Measurements from ENCODE around the gene ZIC2.

Gene ZIC2

DNA sequence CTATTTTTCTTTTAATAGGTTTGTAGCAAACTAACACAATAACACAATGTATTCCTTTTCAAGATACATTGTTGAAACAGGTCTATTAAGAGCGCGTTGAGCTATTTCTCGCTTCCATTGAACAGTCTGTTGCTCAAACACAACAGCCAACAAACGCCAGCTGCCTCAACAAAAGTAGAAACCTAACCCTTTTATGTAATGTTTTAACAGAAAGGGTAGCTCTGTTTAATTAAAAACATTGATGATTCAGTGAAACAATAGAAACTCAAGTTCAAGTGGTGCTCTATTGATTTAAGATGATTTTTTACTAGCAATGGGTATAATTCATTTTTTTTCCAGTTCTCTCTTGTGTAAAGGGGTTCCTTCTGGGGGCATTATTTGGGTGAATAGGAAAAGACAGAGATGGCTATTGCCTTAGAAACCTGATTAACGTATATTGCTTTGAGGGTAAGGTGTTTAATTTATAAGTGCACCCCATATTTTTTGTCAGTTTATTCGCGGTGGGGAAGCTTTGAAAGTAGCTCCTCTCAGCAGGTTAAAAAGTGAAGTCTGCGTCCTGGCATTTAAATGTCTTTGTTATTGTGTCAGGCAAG, 14.9 kb downstream of the ZIC2 start:
- H3K4me3 ChIP-seq (ENCODE audit: low read depth, low read length), result no peak overlapping the region

DNA sequence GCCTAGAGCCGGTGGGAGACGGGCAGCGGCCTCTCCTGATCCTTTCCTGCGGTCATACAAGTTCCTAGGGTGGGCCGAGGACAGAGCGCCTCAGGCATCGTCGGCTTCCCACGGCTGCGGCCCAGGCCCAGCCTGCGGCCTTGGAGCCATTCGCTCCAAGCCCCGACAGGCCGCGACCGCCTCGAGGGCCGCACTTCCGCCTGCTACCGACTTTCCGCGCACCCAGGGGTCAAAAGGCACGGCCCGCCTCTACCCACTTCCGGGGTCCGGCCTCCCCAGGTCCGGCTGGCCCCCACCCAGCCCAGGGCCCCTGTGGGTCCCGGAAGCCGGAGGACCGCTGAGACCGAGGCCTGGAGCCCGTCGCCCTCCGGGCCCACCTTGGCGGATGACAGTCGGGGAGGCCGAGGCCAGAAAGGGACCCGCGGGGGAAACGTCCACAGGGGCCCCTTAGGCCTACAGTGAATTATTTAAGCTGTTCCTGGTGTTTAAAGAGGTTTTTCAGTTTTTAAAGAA, 16.2 kb downstream of the ZIC2 start:
- TF ChIP-seq, protein P1, sequence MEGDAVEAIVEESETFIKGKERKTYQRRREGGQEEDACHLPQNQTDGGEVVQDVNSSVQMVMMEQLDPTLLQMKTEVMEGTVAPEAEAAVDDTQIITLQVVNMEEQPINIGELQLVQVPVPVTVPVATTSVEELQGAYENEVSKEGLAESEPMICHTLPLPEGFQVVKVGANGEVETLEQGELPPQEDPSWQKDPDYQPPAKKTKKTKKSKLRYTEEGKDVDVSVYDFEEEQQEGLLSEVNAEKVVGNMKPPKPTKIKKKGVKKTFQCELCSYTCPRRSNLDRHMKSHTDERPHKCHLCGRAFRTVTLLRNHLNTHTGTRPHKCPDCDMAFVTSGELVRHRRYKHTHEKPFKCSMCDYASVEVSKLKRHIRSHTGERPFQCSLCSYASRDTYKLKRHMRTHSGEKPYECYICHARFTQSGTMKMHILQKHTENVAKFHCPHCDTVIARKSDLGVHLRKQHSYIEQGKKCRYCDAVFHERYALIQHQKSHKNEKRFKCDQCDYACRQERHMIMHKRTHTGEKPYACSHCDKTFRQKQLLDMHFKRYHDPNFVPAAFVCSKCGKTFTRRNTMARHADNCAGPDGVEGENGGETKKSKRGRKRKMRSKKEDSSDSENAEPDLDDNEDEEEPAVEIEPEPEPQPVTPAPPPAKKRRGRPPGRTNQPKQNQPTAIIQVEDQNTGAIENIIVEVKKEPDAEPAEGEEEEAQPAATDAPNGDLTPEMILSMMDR (IDR thresholded peaks at IDR 0.05; ENCODE audit: low read depth, low read length), result no peak
- no peak overlapping the region for H3K4me3 ChIP-seq (ENCODE audit: low read depth, low read length)

More for the DNA sequence above, 14.9 kb downstream of the ZIC2 start:
- TF ChIP-seq, protein P1 (IDR thresholded peaks at IDR 0.05; ENCODE audit: low read depth, low read length), result no peak

DNA sequence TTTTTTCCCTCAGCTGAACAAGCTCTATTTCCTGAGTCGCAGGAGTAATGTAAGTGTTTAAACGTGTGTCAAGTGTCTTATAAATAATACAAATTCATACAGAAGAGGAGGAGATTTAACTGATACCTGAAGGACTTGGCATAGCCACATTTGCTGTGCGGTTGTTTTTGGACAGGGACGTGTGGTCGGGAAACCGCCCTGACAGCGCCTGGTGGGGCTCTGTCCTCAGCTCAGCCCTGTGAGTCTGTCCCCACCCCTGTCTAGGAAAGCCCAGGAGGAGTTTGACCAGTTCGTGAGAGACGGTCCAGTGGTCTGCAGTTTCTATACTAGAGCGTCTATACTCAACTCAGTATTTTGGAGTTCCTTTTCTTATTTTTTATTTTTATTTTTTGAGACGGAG, 16.7 kb downstream of the ZIC2 start:
- no peak overlapping the region for H3K4me3 ChIP-seq (ENCODE audit: low read depth, low read length)
- TF ChIP-seq, protein P1 (IDR thresholded peaks at IDR 0.05; ENCODE audit: low read depth, low read length), result no peak

DNA sequence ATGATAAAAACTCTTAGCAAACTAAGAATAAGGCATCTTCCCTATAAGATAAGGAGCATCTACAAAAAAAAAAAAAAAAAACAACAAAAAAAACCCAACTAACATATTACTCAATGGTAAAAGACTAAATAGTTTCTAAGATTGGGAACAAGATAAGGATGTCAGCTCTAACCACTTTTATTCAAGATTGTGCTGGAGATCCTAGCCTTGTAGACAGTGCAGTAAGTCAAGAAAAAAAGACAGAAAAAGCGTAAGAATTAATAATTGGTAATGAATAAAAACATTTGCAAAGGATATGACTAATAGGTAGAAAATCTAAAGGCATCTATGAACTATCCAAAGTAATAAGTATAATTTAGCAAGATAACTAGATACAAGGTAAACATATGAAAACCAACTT, 33.0 kb downstream of the ZIC2 start:
- TF ChIP-seq, protein P1 (IDR thresholded peaks at IDR 0.05; ENCODE audit: low read depth, low read length), result no peak
- no peak overlapping the region for H3K4me3 ChIP-seq (ENCODE audit: low read depth, low read length)

DNA sequence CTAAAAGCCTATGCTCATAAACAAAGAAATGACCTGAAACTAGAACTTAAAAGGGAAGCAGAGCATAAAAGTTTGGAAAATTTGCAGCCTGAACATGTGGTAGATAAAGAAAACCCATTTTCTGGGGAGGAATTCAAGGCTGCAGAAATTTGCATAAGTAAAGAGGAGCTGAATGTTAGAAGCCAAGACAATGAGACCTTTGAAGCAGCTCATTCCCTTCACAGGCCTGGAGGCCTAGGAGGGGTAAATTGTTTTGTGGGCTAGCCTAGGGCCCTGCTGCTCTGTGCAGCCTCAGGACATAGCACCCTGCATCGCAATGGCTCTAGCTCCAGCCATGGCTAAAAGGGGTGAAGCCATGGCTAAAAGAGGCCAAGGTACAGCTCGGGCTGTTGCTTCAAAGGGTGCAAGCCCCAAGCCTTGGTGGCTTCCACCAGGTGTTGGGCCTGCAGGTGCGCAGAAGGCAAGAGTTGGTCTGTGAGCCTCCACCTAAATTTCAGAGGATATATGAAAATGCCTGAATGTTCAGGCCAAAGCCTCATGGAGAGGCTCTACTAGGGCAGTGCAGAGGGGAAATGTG, 38.3 kb downstream of the ZIC2 start:
- H3K4me3 ChIP-seq (ENCODE audit: low read depth, low read length), result no peak overlapping the region
- TF ChIP-seq, protein P1 (IDR thresholded peaks at IDR 0.05; ENCODE audit: low read depth, low read length), result no peak

DNA sequence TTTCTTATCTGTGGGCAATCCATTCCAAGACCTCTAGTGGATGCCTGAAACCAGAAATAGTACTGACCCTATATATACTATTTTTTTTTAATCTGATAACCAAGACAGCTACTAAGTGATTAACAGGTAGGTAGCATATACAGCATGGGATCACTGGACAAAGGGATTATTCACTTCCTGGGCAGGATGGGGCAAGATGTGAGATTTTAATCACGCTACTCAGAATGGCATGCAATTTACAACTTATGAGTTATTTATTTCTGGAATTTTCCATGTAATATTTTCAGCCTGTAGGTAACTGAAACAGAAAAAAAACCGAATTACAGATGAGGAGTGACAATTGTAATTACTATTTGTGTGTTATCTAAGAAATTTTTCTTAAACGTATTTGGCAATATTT, 41.2 kb downstream of the ZIC2 start:
- TF ChIP-seq, protein P1 (IDR thresholded peaks at IDR 0.05; ENCODE audit: low read depth, low read length), result no peak
- no peak overlapping the region for H3K4me3 ChIP-seq (ENCODE audit: low read depth, low read length)

DNA sequence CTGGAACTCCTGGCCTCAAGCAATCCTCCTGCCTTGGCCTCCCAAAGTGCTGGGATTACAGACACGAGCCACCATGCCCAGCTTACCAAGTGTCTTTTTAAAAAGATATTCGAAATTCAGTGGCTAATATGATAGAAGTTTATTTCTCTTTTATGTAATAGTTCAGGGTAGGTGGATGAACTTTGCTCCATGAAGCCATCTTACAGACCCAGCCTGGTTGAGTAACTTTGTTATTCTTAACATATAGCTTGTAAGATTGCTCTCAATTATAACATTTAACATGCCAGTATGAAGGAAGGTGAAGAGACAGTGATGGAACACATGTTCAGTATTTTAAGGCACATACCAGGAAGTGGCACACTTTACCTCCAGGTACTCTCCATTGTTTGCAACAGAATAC, 42.4 kb downstream of the ZIC2 start:
- no peak overlapping the region for H3K4me3 ChIP-seq (ENCODE audit: low read depth, low read length)
- TF ChIP-seq, protein P1 (IDR thresholded peaks at IDR 0.05; ENCODE audit: low read depth, low read length), result no peak
